ACHN (cell line): Measurements from ENCODE around the gene TTLL10.

Source experiments
- DNase-seq: peaks from one replicate; pipeline ENCODE4 v3.0.0-alpha.2; 2015
- in situ Hi-C: cut with HindIII; loops from 2 replicates; pipeline ENCODE4 v1.10.0; 2017; ENCODE audit warnings: low sequenced_read_pairs, low pct_ligation_motif_present, low pct_unique_long_range_greater_than_20kb

Gene TTLL10

GRCh38 chr1:1198423-1199140, 24.9 kb downstream of the TTLL10 start:
- in situ Hi-C loops: no loop called here
- no peak for DNase-seq

GRCh38 chr1:1199141-1199960, 25.7 kb downstream of the TTLL10 start:
- in situ Hi-C loops: no loop called here
- DNase-seq: no peak

- in situ Hi-C loops: no loop called here
- DNase-seq: no peak
Observed at GRCh38 chr1:1199961-1200875, 26.5 kb downstream of the TTLL10 start.

- peak; percentile 26 for DNase-seq
- in situ Hi-C loops: no loop called here
Observed at GRCh38 chr1:1200876-1201810, 27.5 kb downstream of the TTLL10 start.

GRCh38 chr1:1202831-1203560, 29.3 kb downstream of the TTLL10 start:
- no peak for DNase-seq
- in situ Hi-C loops: no loop called here

GRCh38 chr1:1203561-1204424, 30.1 kb downstream of the TTLL10 start:
- in situ Hi-C loops: no loop called here

GRCh38 chr1:1204425-1204920, 30.8 kb downstream of the TTLL10 start:
- no peak for DNase-seq
- in situ Hi-C loops: no loop called here

More at GRCh38 chr1:1203561-1204424, 30.1 kb downstream of the TTLL10 start:
- no peak for DNase-seq

GRCh38 chr1:1204998-1205768, 31.5 kb downstream of the TTLL10 start:
- in situ Hi-C loops: no loop called here
- DNase-seq: no peak

- DNase-seq: no peak
- in situ Hi-C loops: no loop called here
Observed at GRCh38 chr1:1205769-1206375, 32.2 kb downstream of the TTLL10 start.

GRCh38 chr1:1206376-1206965, 32.8 kb downstream of the TTLL10 start, which contains the start of gene TNFRSF18:
TNFRSF18 (minus strand) TSS chr1:1206592; CDS start chr1:1206571, 21 bp downstream.
- in situ Hi-C loops: no loop called here
- no peak for DNase-seq

- in situ Hi-C loops: no loop called here
- no peak for DNase-seq
Observed at GRCh38 chr1:1206966-1207531, 33.4 kb downstream of the TTLL10 start.

- no peak for DNase-seq
- in situ Hi-C loops: no loop called here
Observed at GRCh38 chr1:1207571-1207892, 33.9 kb downstream of the TTLL10 start.

GRCh38 chr1:1208713-1209433, 35.2 kb downstream of the TTLL10 start:
- in situ Hi-C loops: no loop called here
- no peak for DNase-seq
